Esophagus muscularis mucosa (tissue), 4 donors: ENCODE data around the gene ITPKC. TPM values are rescaled to one million over a fixed set of nuclear protein-coding genes. Genes with fewer than 3 reads are reported as not detected.

Source experiments
- DNase-seq: peaks from one replicate; pipeline ENCODE4 v3.0.0-alpha.2; 2017; ENCODE audit errors: extremely low spot score
- H3K27ac ChIP-seq, 4 donors: fragments of 200-600 bp; sonication (generic); replicated peaks in 1 of 4; 1 replicate in 3 of 4; 2 replicates in 1 of 4; pipeline ENCODE4 v1.5.1; 2016 to 2019; ENCODE audit warnings: mild to moderate bottlenecking in 1 of 4
- H3K27me3 ChIP-seq, 4 donors: fragments of 200-600 bp; sonication (generic); one replicate each; pipeline versions ENCODE4 v1.5.1 to v1.6.0; 2016 to 2019
- H3K36me3 ChIP-seq, 4 donors: fragments of 200-600 bp; sonication (generic); one replicate each; pipeline ENCODE4 v1.5.1; 2016 to 2019
- H3K4me1 ChIP-seq, 4 donors: fragments of 200-600 bp; sonication (generic); one replicate each; pipeline ENCODE4 v1.5.1; 2016 to 2019
- H3K4me3 ChIP-seq, 4 donors: fragments of 200-600 bp; sonication (generic); 1 replicate in 2 of 4; 2 replicates in 2 of 4; pipeline ENCODE4 v1.5.1; 2016 to 2019; ENCODE audit warnings: mild to moderate bottlenecking in 4 of 4, moderate library complexity in 1 of 4
- H3K9me3 ChIP-seq, 4 donors: fragments of 200-600 bp; sonication (generic); 1 replicate in 3 of 4; 2 replicates in 1 of 4; pipeline ENCODE4 v1.5.1; 2016 to 2019
- EP300 ChIP-seq: sonication (generic); formaldehyde crosslinking; IDR thresholded peaks from one replicate; pipeline ENCODE4 v1.6.1; 2017; ENCODE audit warnings: antibody characterized with exemption
- POLR2A ChIP-seq: fragments of 450-650 bp; IDR thresholded peaks from one replicate; pipeline ENCODE4 v1.6.1; 2017; ENCODE audit warnings: antibody characterized with exemption, moderate library complexity, mild to moderate bottlenecking, low read depth
- POLR2AphosphoS5 ChIP-seq, 2 donors: sonication (generic); formaldehyde crosslinking; IDR thresholded peaks; one replicate each; pipeline ENCODE4 v1.6.1; 2017; ENCODE audit warnings: antibody characterized with exemption in 2 of 2
- WGBS: methylation state at CpG from one replicate; pipeline ENCODE4 v1.1.5; 2018; 5-methylcytosine and 5-hydroxymethylcytosine counted together
- intact Hi-C: fragments of 100-400 bp; cut with DNase I; formaldehyde crosslinking; loops from one replicate; pipeline ENCODE4 v1.15.1; 2023
- total RNA-seq, 4 donors: library from RNA; depleted of rRNA; stranded (reverse); fragments of >200 nt; gene quantifications; one replicate each; pipeline versions ENCODE4 v1.1.0 to v1.2.1, GENCODE V29; 2016
- TF ChIP-seq, protein P1 (sequence below), 3 experiments: fragments of 200-600 bp in 2 of 3; fragments of 450-650 bp in 1 of 3; sonication (generic) in 2 of 3; IDR thresholded peaks; one replicate each; pipeline ENCODE4 v1.5.1; 2017 to 2019; ENCODE audit warnings: antibody characterized with exemption in 3 of 3, mild to moderate bottlenecking in 2 of 3, moderate library complexity in 1 of 3

The ITPKC gene
- total RNA-seq, 4 donors from 2014 or later, result 28.7 to 123 (median 33.3) TPM

DNA sequence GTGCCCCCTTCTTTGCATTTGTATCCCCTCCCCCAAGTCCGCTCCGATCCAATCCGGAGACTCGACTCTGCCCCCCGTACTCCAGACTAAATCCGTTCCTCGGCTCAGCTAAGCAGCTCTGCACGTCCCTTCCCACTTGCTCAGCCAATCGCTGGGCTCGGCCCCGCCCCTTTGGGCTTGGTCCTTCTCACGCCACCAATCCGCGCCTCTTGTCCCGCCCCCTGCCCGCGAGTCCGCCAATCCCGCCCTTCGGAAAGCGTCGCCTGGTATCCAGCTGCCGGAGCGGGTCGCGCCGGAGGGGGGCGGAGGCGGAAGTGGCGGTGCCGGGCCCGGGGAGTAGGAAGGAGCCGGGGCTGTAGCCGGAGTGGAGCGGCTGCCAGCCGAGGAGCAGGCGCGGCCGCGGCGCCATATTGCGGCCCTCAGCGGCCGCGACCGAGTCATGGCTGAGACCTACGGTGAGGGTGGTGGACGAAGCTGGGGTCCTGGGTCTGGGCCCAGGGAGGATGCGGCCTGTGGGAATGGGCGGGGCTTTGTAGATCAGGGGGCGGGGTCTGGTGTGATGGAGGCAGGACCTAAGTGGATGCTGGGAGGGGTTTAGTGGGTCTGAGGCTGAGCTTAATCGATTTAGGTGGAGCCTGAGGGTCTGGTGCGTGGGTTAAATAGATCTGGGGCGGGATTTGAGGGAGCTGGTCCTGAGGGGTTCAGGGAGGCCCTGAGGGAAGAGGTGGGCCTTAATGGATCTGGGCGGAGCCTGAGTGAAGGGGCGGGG is 61.2 kb downstream of the ITPKC start, which contains the start of gene RAB4B:
RAB4B (plus strand) TSS at position 311 of the 769 bp plus-strand sequence; CDS start at position 440, 129 bp downstream.
- WGBS, result under 1% methylated on average over 26 of the region's 56 CpGs
- no peak for TF ChIP-seq EP300
- TF ChIP-seq POLR2A, result peak; percentile 40
- TF ChIP-seq POLR2AphosphoS5 (IDR thresholded peaks at IDR 0.05), result peak; percentile 84 to 92
- TF ChIP-seq, protein P1, sequence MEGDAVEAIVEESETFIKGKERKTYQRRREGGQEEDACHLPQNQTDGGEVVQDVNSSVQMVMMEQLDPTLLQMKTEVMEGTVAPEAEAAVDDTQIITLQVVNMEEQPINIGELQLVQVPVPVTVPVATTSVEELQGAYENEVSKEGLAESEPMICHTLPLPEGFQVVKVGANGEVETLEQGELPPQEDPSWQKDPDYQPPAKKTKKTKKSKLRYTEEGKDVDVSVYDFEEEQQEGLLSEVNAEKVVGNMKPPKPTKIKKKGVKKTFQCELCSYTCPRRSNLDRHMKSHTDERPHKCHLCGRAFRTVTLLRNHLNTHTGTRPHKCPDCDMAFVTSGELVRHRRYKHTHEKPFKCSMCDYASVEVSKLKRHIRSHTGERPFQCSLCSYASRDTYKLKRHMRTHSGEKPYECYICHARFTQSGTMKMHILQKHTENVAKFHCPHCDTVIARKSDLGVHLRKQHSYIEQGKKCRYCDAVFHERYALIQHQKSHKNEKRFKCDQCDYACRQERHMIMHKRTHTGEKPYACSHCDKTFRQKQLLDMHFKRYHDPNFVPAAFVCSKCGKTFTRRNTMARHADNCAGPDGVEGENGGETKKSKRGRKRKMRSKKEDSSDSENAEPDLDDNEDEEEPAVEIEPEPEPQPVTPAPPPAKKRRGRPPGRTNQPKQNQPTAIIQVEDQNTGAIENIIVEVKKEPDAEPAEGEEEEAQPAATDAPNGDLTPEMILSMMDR (IDR thresholded peaks at IDR 0.05), result peak in 1 of 3 experiments; percentile 40
- DNase-seq, result peak; percentile 100
- Histone ChIP-seq H3K9me3 (no peaks in the 10 kb centered on the region), H3K4me3 (peak within 1 kb of the TSS; percentile 78 to 93 (median 85)), H3K36me3 (peaks cover 0 to 8% (median 5%) of the 10 kb centered on the region in 4 donors), H3K27me3 (no peaks in the 10 kb centered on the region), H3K4me1 (peaks cover 16 to 20% (median 19%) of the 10 kb centered on the region in 4 donors), H3K27ac (peak within 1 kb of the TSS; percentile 94 to 99 (median 98))
- intact Hi-C loops, result no loop called here

DNA sequence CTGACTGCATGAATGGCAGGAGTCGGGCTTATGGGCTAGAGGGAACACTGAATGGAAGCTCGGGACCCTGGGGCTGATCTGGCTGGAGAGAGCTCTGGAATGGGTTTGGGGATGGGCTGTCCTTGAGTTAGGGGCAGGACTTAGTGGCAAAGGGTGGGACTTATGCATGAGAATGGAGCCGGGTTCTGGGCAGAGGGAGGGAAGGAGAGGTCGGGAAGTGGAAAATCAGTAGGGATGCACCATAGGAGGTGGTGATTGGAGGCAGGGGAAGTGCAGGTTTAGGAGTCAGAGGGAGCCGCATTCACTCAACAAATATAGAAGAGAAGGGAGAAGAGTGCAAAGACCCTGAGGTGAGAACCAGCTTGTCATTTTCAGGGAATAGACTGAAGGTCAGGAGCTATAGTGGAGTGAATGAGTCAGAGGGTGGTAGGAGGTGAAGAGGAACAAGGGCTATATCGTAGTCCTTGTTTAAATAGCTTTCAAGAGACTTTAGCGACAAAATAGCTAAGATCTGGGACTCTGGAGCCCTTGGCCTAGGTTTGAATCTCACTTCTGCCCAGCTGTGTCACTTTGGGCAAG is 61.9 kb downstream of the ITPKC start:
- TF ChIP-seq POLR2AphosphoS5 (IDR thresholded peaks at IDR 0.05) (no peak), POLR2A (no peak), EP300 (no peak)
- TF ChIP-seq, protein P1 (IDR thresholded peaks at IDR 0.05), result no peak
- H3K4me1 ChIP-seq, result peaks cover 16 to 20% (median 19%) of the 10 kb centered on the region in 4 donors
- 4% methylated on average over 7 of the region's 7 CpGs for WGBS
- intact Hi-C loops, result no loop called here
- peaks cover 0 to 13% (median 8%) of the 10 kb centered on the region in 4 donors for H3K36me3 ChIP-seq
- peak; percentile 97 for DNase-seq
- H3K27ac ChIP-seq, result peak overlapping the region; percentile 94 to 99 (median 98)
- H3K4me3 ChIP-seq, result peak overlapping the region; percentile 78 to 93 (median 85)
- H3K9me3 ChIP-seq, result no peaks in the 10 kb centered on the region
- no peaks in the 10 kb centered on the region for H3K27me3 ChIP-seq

DNA sequence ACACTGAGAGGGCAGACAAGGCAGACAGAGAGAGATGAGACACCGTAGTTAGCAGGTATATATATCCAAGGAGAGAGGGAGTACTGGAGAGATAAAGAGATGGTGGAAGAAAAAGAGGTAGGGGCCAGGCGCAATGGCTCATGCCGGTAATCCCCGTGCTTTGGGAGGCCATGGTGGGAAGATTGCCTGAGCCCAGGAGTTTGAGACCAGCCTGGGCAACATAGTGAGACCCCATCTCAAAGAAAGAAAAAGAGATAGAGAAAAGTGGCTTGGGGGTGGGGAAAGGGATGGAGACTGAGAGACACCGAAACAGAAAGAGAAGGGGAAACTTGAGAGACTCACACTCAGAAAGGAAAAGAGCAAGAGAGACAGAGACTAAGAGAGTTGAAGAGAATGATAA is 63.7 kb downstream of the ITPKC start:
- 96% methylated on average over 5 of the region's 5 CpGs for WGBS
- Histone ChIP-seq H3K27ac (no peak overlapping the region), H3K36me3 (peaks cover 11 to 29% (median 15%) of the 10 kb centered on the region in 4 donors), H3K9me3 (no peaks in the 10 kb centered on the region), H3K4me3 (no peak overlapping the region), H3K27me3 (no peaks in the 10 kb centered on the region), H3K4me1 (peaks cover 16 to 20% (median 19%) of the 10 kb centered on the region in 4 donors)
- no peak for DNase-seq
- TF ChIP-seq POLR2A, result no peak
- no peak for TF ChIP-seq POLR2AphosphoS5 (IDR thresholded peaks at IDR 0.05)
- TF ChIP-seq EP300, result no peak
- TF ChIP-seq, protein P1 (IDR thresholded peaks at IDR 0.05), result no peak
- intact Hi-C loops, result no loop called here

DNA sequence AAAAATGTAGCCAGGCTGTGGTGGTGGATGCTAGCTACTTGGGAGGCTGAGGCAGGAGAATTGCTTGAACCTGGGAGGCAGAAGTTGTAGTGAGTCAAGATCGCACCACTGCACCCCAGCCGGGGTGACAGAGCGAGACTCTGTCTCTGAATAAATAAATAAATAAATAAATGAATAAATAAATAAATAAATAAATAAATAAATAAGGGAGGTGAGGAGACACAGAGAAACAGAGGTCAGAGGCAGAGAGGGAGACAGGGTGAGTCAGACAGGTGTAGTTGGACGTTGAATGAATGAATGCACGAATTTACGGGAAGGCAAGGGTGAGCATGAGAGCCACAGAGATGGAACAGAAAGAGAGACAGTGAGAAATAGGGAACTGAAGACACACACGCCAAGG is 64.2 kb downstream of the ITPKC start:
- TF ChIP-seq EP300, result no peak
- no peak for TF ChIP-seq POLR2AphosphoS5 (IDR thresholded peaks at IDR 0.05)
- TF ChIP-seq POLR2A, result no peak
- TF ChIP-seq, protein P1 (IDR thresholded peaks at IDR 0.05), result no peak
- H3K9me3 ChIP-seq, result no peaks in the 10 kb centered on the region
- intact Hi-C loops, result no loop called here
- H3K36me3 ChIP-seq, result peaks cover 11 to 33% (median 15%) of the 10 kb centered on the region in 4 donors
- DNase-seq, result no peak
- H3K27ac ChIP-seq, result no peak overlapping the region
- H3K27me3 ChIP-seq, result no peaks in the 10 kb centered on the region
- 92% methylated on average over 7 of the region's 7 CpGs for WGBS
- H3K4me1 ChIP-seq, result peaks cover 16 to 20% (median 19%) of the 10 kb centered on the region in 4 donors
- H3K4me3 ChIP-seq, result no peak overlapping the region
